SH-SY5Y (cell line): ENCODE data around the gene PREX1.

Source experiments
- GATA2 ChIP-seq: IDR thresholded peaks from 2 replicates; pipeline ENCODE4 v1.6.1; 2011; ENCODE audit warnings: mild to moderate bottlenecking, low read depth, low read length
- GATA3 ChIP-seq: IDR thresholded peaks from 2 replicates; pipeline ENCODE4 v1.6.1; 2011; ENCODE audit warnings: low read depth, mild to moderate bottlenecking, low read length, moderate library complexity

- TF ChIP-seq GATA2 (no peak), GATA3 (no peak)
These were observed 18.0 kb upstream of the PREX1 start for GRCh38 chr20:48845721-48846306.
